ENCODE results near the gene CDKN1C. TPM values are rescaled to one million over a fixed set of nuclear protein-coding genes. Genes with fewer than 3 reads are reported as not detected.

Gene CDKN1C
- total and polyA plus RNA-seq, 2 of the 8 experiments (the other 6 are each of a cell fraction or from before 2014, with no cell fraction given), result 12.8 to 14.1 TPM

DNA sequence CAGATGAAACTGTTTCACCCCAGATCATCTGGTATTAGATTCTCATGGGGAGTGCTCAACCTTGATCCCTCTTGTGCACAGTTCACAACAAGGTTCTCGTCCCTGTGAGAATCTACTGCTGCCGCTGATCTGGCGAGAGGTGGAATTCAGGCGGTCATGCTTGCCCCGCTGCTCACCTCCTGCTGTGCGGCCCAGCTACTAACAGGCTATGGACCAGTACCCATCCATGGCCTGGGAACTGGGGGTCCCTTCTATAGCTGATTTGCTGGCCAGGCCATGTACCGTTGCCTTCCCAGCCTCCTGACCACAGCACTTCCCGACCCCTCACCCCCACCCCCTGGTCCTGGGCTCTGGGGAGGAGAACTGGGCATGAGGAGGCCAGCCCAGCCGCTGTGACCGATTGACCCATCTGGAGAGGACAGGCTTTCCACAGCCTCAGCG, 41.1 kb upstream of the CDKN1C start:
- H2BK5ac ChIP-seq (ENCODE audit: low read depth, low read length), result no peak overlapping the region
- H2BK15ac ChIP-seq (ENCODE audit: low read length), result no peak overlapping the region
- no peaks in the 10 kb centered on the region for H3K36me3 ChIP-seq (ENCODE audit: control insufficient read depth in 2 of 4, insufficient read depth in 4 of 4, low read length in 3 of 4)
- H2AFZ ChIP-seq (ENCODE audit: low read length), result no peak overlapping the region
- no peak for FAIRE-seq
- H2BK20ac ChIP-seq (ENCODE audit: low read length), result no peak overlapping the region
- no peak overlapping the region for H3K23ac ChIP-seq (ENCODE audit: insufficient read length)
- H3K14ac ChIP-seq (ENCODE audit: insufficient read length), result no peak overlapping the region
- no peak overlapping the region for H3K4ac ChIP-seq (replicated peaks; ENCODE audit: insufficient read length, low read depth, low read length)
- no peak overlapping the region for H3K9ac ChIP-seq (replicated peaks in 1 of 4; ENCODE audit: extremely low read depth in 1 of 4, low read depth in 3 of 4, low read length in 3 of 4)
- no peak overlapping the region for H3K56ac ChIP-seq (replicated peaks; ENCODE audit: insufficient read length, low read depth, low read length)
- H3K4me2 ChIP-seq (ENCODE audit: insufficient read depth in 1 of 2, low read depth in 2 of 2, low read length in 2 of 2), result no peak overlapping the region
- H3K9me3 ChIP-seq (ENCODE audit: insufficient read depth in 2 of 2, low read depth in 1 of 2, low read length in 1 of 2), result no peaks in the 10 kb centered on the region
- H3K79me2 ChIP-seq (ENCODE audit: control insufficient read depth in 1 of 2, insufficient read depth in 2 of 2, low read length in 2 of 2), result no peaks in the 10 kb centered on the region
- peaks cover 4 to 9% of the 10 kb centered on the region in 2 experiments for H4K20me1 ChIP-seq (replicated peaks in 1 of 2; ENCODE audit: control insufficient read depth in 1 of 2, insufficient read depth in 2 of 2, low read length in 2 of 2)
- H4K5ac ChIP-seq (ENCODE audit: insufficient read length, low read depth, low read length), result no peak overlapping the region
- no peak overlapping the region for H3K27ac ChIP-seq (ENCODE audit: low read depth, low read length)
- no peak for DNase-seq (ENCODE audit: low read depth in 1 of 2, low spot score in 2 of 2)
- H2AK5ac ChIP-seq (ENCODE audit: low read depth, low read length), result no peak overlapping the region
- no peak overlapping the region for H3K4me3 ChIP-seq (ENCODE audit: extremely low read depth in 1 of 4, insufficient read depth in 2 of 4, low read depth in 3 of 4, low read length in 4 of 4)
- H4K91ac ChIP-seq (replicated peaks; ENCODE audit: insufficient read length, low read length), result no peak overlapping the region
- H3K79me1 ChIP-seq (ENCODE audit: low read depth, low read length), result no peaks in the 10 kb centered on the region
- ChIA-PET CTCF (ENCODE audit: partially characterized antibody) (interaction anchor here (0.6 to 9.4 kb wide), 6 partner anchors 11 to 648 kb away, joined by 3 to 129 read pairs (median 4); partner anchors contain the start of gene CDKN1C), POLR2A (ENCODE audit: partially characterized antibody) (no interaction called here)
- peaks cover 0 to 8% (median 5%) of the 10 kb centered on the region in 4 experiments; a peak in 6 of 7 replicates for H3K4me1 ChIP-seq (replicated peaks in 1 of 4; ENCODE audit: control insufficient read depth in 3 of 4, insufficient read depth in 4 of 4, low read length in 3 of 4)
- peaks cover 8% of the 10 kb centered on the region; the same call in 1 of the 2 replicates for H3K23me2 ChIP-seq (ENCODE audit: low read depth, low read length)
- TF ChIP-seq SRF (IDR thresholded peaks at IDR 0.05; ENCODE audit: low read depth, low read length) (no peak), BACH1 (IDR thresholded peaks at IDR 0.05; ENCODE audit: low read length) (no peak), FOSL1 (IDR thresholded peaks at IDR 0.05; ENCODE audit: insufficient read depth, low read depth, low read length) (no peak), HDAC6 (IDR thresholded peaks at IDR 0.05; ENCODE audit: low read depth, low read length) (no peak), RXRA (IDR thresholded peaks at IDR 0.05; ENCODE audit: insufficient read depth, low read depth, low read length) (no peak), CHD2 (IDR thresholded peaks at IDR 0.05; ENCODE audit: low read length) (no peak), TAF7 (optimal IDR thresholded peaks at IDR 0.05; ENCODE audit: borderline replicate concordance, low read depth, low read length) (no peak), TBP (IDR thresholded peaks at IDR 0.05; ENCODE audit: low read depth, low read length) (no peak), NANOG (IDR thresholded peaks at IDR 0.05; ENCODE audit: insufficient read depth, low read depth, low read length, poor library complexity, severe bottlenecking) (no peak), POLR2AphosphoS5 (IDR thresholded peaks at IDR 0.05; ENCODE audit: low read depth, low read length) (no peak), RAD21 (IDR thresholded peaks at IDR 0.05 in 1 of 2, conservative IDR thresholded peaks at IDR 0.05 in 1 of 2; ENCODE audit: low read depth in 2 of 2, low read length in 2 of 2) (no peak), SIN3A (conservative IDR thresholded peaks at IDR 0.05 in 1 of 2, IDR thresholded peaks at IDR 0.05 in 1 of 2; ENCODE audit: low read depth in 1 of 2, low read length in 2 of 2) (no peak), KDM4A (IDR thresholded peaks at IDR 0.05; ENCODE audit: low read depth, low read length, severe bottlenecking) (no peak), POLR2A (IDR thresholded peaks at IDR 0.05; ENCODE audit: control extremely low read depth in 1 of 2, low read depth in 2 of 2, low read length in 2 of 2) (no peak)
- no peak overlapping the region for H4K8ac ChIP-seq (ENCODE audit: extremely low read depth, insufficient read depth, low read length)
- H2BK120ac ChIP-seq (replicated peaks; ENCODE audit: low read depth, low read length), result no peak overlapping the region
- H3K27me3 ChIP-seq (replicated peaks in 1 of 4; ENCODE audit: control insufficient read depth in 3 of 4, extremely low read depth in 1 of 4, insufficient read depth in 3 of 4, low read length in 3 of 4), result peaks cover 25 to 42% (median 37%) of the 10 kb centered on the region in 4 experiments
- H2BK12ac ChIP-seq (ENCODE audit: low read depth, low read length), result no peak overlapping the region
- no peak overlapping the region for H3K18ac ChIP-seq (ENCODE audit: extremely low read depth, low read length)
- WGBS, 2 experiments (ENCODE audit: extremely low coverage in 1 of 2, insufficient coverage in 1 of 2, insufficient read length in 1 of 2, insufficient replicate concordance in 2 of 2, low coverage in 1 of 2, low lambda C conversion rate in 2 of 2, missing lambda C conversion rate in 1 of 2), result 90% methylated on average over 10 of the region's 11 CpGs; no CpG with 5 or more reads in 1 of the 2 experiments

Data from H1 (cell line).